Osteocyte (in vitro differentiated cells): ENCODE results near the gene KSR1. TPM values are rescaled to one million over a fixed set of nuclear protein-coding genes. Genes with fewer than 3 reads are reported as not detected.

ENCODE experiments used
- DNase-seq: peaks from one replicate; pipeline ENCODE4 v3.0.0; 2021; ENCODE audit warnings: mixed read lengths; ENCODE audit not compliant: unreplicated experiment; ENCODE audit errors: extremely low spot score
- H3K27ac Mint-ChIP-seq: one replicate; pipeline ENCODE4 v1.8.0; 2021; ENCODE audit warnings: mild to moderate bottlenecking, mixed read lengths; ENCODE audit not compliant: unreplicated experiment
- H3K27me3 Mint-ChIP-seq: one replicate; pipeline ENCODE4 v1.8.0; 2021; ENCODE audit warnings: mixed read lengths; ENCODE audit not compliant: unreplicated experiment
- H3K36me3 Mint-ChIP-seq: one replicate; pipeline ENCODE4 v1.8.0; 2021; ENCODE audit warnings: mixed read lengths; ENCODE audit not compliant: unreplicated experiment
- H3K4me1 Mint-ChIP-seq: one replicate; pipeline ENCODE4 v1.8.0; 2021; ENCODE audit warnings: mixed read lengths; ENCODE audit not compliant: unreplicated experiment
- H3K4me3 Mint-ChIP-seq: one replicate; pipeline ENCODE4 v1.8.0; 2021; ENCODE audit warnings: mild to moderate bottlenecking, moderate library complexity, mixed read lengths; ENCODE audit not compliant: unreplicated experiment
- H3K9me3 Mint-ChIP-seq: one replicate; pipeline ENCODE4 v1.8.0; 2021; ENCODE audit warnings: mixed read lengths; ENCODE audit not compliant: unreplicated experiment
- CTCF ChIP-seq: fragments of 200-600 bp; sonication (generic); IDR thresholded peaks from 2 replicates; pipeline ENCODE4 v1.5.0; 2021; ENCODE audit warnings: antibody characterized with exemption, mild to moderate bottlenecking, moderate library complexity
- total RNA-seq: library from RNA; stranded (reverse); gene quantifications from 2 replicates; pipeline ENCODE4 v1.2.1, GENCODE V29; 2021

The KSR1 gene
- total RNA-seq, 1 donor from 2014 or later = 63.4 TPM

GRCh38 chr17:27504188-27504995 is 48.1 kb downstream of the KSR1 start:
- Mint-ChIP-seq H3K27ac (peak overlapping the region; percentile 4), H3K4me3 (no peak overlapping the region), H3K27me3 (no peaks in the 10 kb centered on the region), H3K4me1 (peaks cover 59% of the 10 kb centered on the region), H3K36me3 (peaks cover 4% of the 10 kb centered on the region), H3K9me3 (peaks cover 5% of the 10 kb centered on the region)
- DNase-seq = no peak
- TF ChIP-seq CTCF = no peak

- no peaks in the 10 kb centered on the region for H3K9me3 Mint-ChIP-seq
- H3K4me3 Mint-ChIP-seq = no peak overlapping the region
- H3K36me3 Mint-ChIP-seq = peaks cover 4% of the 10 kb centered on the region
- H3K27me3 Mint-ChIP-seq = no peaks in the 10 kb centered on the region
- H3K27ac Mint-ChIP-seq = peak overlapping the region; percentile 85
- no peak for DNase-seq
- peaks cover 63% of the 10 kb centered on the region for H3K4me1 Mint-ChIP-seq
- no peak for TF ChIP-seq CTCF
Measured at GRCh38 chr17:27506348-27507218, 50.3 kb downstream of the KSR1 start.

GRCh38 chr17:27511168-27511883 is 55.1 kb downstream of the KSR1 start:
- no peak for TF ChIP-seq CTCF
- no peaks in the 10 kb centered on the region for H3K36me3 Mint-ChIP-seq
- no peaks in the 10 kb centered on the region for H3K9me3 Mint-ChIP-seq
- H3K4me1 Mint-ChIP-seq = peaks cover 30% of the 10 kb centered on the region
- H3K27ac Mint-ChIP-seq = no peak overlapping the region
- H3K27me3 Mint-ChIP-seq = no peaks in the 10 kb centered on the region
- no peak for DNase-seq
- no peak overlapping the region for H3K4me3 Mint-ChIP-seq

- Mint-ChIP-seq H3K9me3 (no peaks in the 10 kb centered on the region), H3K4me1 (peaks cover 27% of the 10 kb centered on the region), H3K36me3 (no peaks in the 10 kb centered on the region), H3K4me3 (no peak overlapping the region), H3K27ac (no peak overlapping the region), H3K27me3 (no peaks in the 10 kb centered on the region)
- no peak for DNase-seq
- TF ChIP-seq CTCF = no peak
Measured at GRCh38 chr17:27512031-27512430, 55.8 kb downstream of the KSR1 start.
